Stomach (tissue), 9 donors: ENCODE measurements around the gene COG7. TPM values are rescaled to one million over a fixed set of nuclear protein-coding genes. Genes with fewer than 3 reads are reported as not detected.
"Not testable (repeated sequence)": the region's sequence is repeated elsewhere in the genome, so short reads cannot be mapped to it uniquely, and the experiment has no call there.

ENCODE experiments used
- DNase-seq, 2 donors: peaks; one replicate each; pipeline versions ENCODE4 v3.0.0 to v3.0.0-alpha.2; 2013 to 2019
- H3K27ac ChIP-seq, 5 donors: fragments of 200-600 bp in 4 of 5; sonication (generic) in 4 of 5; one replicate each; pipeline ENCODE4 v1.5.1; 2013 to 2019; ENCODE audit warnings: mild to moderate bottlenecking in 1 of 5, moderate library complexity in 1 of 5
- H3K27me3 ChIP-seq, 3 donors: fragments of 200-600 bp; sonication (generic); one replicate each; pipeline ENCODE4 v1.5.1; 2017 to 2019; ENCODE audit warnings: mixed run types in 1 of 3
- H3K36me3 ChIP-seq, 4 donors: fragments of 200-600 bp; sonication (generic); 1 replicate in 3 of 4; 2 replicates in 1 of 4; pipeline ENCODE4 v1.5.1; 2016 to 2019
- H3K4me1 ChIP-seq, 4 donors: fragments of 200-600 bp; sonication (generic); one replicate each; pipeline ENCODE4 v1.5.1; 2016 to 2019
- H3K4me3 ChIP-seq, 4 donors: fragments of 200-600 bp; sonication (generic) in 3 of 4; one replicate each; pipeline ENCODE4 v1.5.1; 2016 to 2019; ENCODE audit warnings: mild to moderate bottlenecking in 1 of 4
- H3K9me3 ChIP-seq, 4 donors: fragments of 200-600 bp; sonication (generic); one replicate each; pipeline ENCODE4 v1.5.1; 2016 to 2019
- CTCF ChIP-seq, 7 experiments: fragments of 450-650 bp in 4 of 7; fragments of 200-600 bp in 3 of 7; sonication (generic) in 3 of 7; IDR thresholded peaks; one replicate each; pipeline ENCODE4 v1.5.1; 2016 to 2019; ENCODE audit warnings: antibody characterized with exemption in 7 of 7, control low read depth in 2 of 7, mild to moderate bottlenecking in 1 of 7
- EP300 ChIP-seq: sonication (generic); formaldehyde crosslinking; IDR thresholded peaks from one replicate; pipeline ENCODE4 v1.6.1; 2017; ENCODE audit warnings: antibody characterized with exemption
- POLR2A ChIP-seq, 4 donors: fragments of 450-650 bp; IDR thresholded peaks; one replicate each; pipeline ENCODE4 v1.6.1; 2016; ENCODE audit warnings: antibody characterized with exemption in 4 of 4, control low read depth in 2 of 4, mild to moderate bottlenecking in 1 of 4, moderate library complexity in 1 of 4
- POLR2AphosphoS5 ChIP-seq, 3 donors: sonication (generic); formaldehyde crosslinking; IDR thresholded peaks; one replicate each; pipeline ENCODE4 v1.6.1; 2016; ENCODE audit warnings: antibody characterized with exemption in 3 of 3
- WGBS, 5 donors: extraction: QIAGEN DNeasy Blood & Tissue Kit in 3 of 5; methylation state at CpG; one replicate each; pipeline versions ENCODE4 v1.1.5 to v1.1.7; 2013 to 2018; 5-methylcytosine and 5-hydroxymethylcytosine counted together
- intact Hi-C: fragments of 100-400 bp; cut with DNase I; formaldehyde crosslinking; loops from one replicate; pipeline ENCODE4 v1.15.1; 2023; ENCODE audit warnings: low total_unique reads
- polyA plus RNA-seq, 3 donors: library from polyadenylated mRNA; stranded (reverse); fragments of 200-250 nt; gene quantifications; one replicate each; pipeline ENCODE4 v1.2.3, GENCODE V29; 2013
- total RNA-seq, 5 donors: library from RNA; depleted of rRNA; stranded (reverse); fragments of >200 nt; gene quantifications; one replicate each; pipeline versions ENCODE4 v1.1.0 to v1.2.3, GENCODE V29; 2014 to 2016
- donor health status: healthy with polysubstance abuse.
- donor health status: Bipolar disorder and iron deficiency.
- donor health status: healthy.

The COG7 gene
- total and polyA plus RNA-seq, 8 donors, result 11.0 to 80.5 (median 27.7) TPM

GRCh38 chr16:23383881-23384280, 69.1 kb downstream of the COG7 start:
- H3K27me3 ChIP-seq, result no peaks in the 10 kb centered on the region
- no peak for DNase-seq
- H3K4me1 ChIP-seq, result no peaks in the 10 kb centered on the region
- no peak overlapping the region for H3K27ac ChIP-seq
- intact Hi-C loops, result no loop called here
- no peak overlapping the region for H3K4me3 ChIP-seq
- H3K36me3 ChIP-seq, result peaks cover 3 to 25% (median 15%) of the 10 kb centered on the region in 4 donors
- TF ChIP-seq EP300, result no peak
- H3K9me3 ChIP-seq, result no peaks in the 10 kb centered on the region
- WGBS, 5 donors, result 80 to 92% (median 90%) methylated on average over 3 of the region's 3 CpGs

DNA sequence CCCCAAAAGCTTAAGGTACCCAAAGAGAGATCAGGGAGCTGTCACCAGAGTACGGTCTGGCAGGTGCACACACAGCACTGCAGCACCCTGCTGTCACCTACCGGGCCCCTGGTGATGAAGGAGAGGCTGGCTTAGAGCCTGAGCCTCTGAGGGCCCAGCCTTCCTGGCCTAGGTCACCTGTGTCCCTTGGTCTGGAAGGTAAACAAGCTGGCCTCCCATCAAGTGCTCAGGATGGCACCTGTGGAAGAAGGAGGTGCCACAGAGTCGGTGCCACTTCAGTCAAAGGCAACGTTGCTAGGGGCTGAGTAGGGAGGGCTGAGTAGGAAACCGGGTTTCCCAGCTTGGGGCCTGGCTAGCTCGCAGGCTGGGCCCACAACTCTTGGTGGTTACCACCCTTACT, 70.7 kb downstream of the COG7 start:
- H3K36me3 ChIP-seq, result peaks cover 0 to 9% (median under 1%) of the 10 kb centered on the region in 4 donors
- H3K4me3 ChIP-seq, result no peak overlapping the region
- no peaks in the 10 kb centered on the region for H3K27me3 ChIP-seq
- H3K9me3 ChIP-seq, result no peaks in the 10 kb centered on the region
- DNase-seq, result no peak
- no peaks in the 10 kb centered on the region for H3K4me1 ChIP-seq
- H3K27ac ChIP-seq, result no peak overlapping the region
- 82 to 89% (median 83%) methylated on average over 6 of the region's 6 CpGs for WGBS, 5 donors
- no peak for TF ChIP-seq POLR2AphosphoS5 (IDR thresholded peaks at IDR 0.05)
- intact Hi-C loops, result no loop called here

- H3K27me3 ChIP-seq, H3K27ac ChIP-seq, H3K4me1 ChIP-seq, DNase-seq, H3K9me3 ChIP-seq, H3K36me3 ChIP-seq, intact Hi-C loops, H3K4me3 ChIP-seq: not testable (repeated sequence)
- WGBS, 5 donors, result 90 to 95% (median 91%) methylated on average over 9 of the region's 9 CpGs
Measured at GRCh38 chr16:23381702-23382101, 71.3 kb downstream of the COG7 start.

DNA sequence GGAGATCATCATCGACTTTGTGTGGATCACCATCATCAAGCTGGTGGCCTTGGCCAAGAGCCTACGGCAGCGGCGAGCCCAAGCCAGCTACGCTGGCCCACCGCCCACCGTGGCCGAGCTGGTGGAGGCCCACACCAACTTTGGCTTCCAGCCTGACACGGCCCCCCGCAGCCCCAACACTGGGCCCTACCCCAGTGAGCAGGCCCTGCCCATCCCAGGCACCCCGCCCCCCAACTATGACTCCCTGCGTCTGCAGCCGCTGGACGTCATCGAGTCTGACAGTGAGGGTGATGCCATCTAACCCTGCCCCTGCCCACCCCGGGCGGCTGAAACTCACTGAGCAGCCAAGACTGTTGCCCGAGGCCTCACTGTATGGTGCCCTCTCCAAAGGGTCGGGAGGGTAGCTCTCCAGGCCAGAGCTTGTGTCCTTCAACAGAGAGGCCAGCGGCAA, 72.5 kb downstream of the COG7 start:
- Histone ChIP-seq H3K36me3 (peaks cover 0 to 8% (median 0%) of the 10 kb centered on the region in 4 donors), H3K27ac (no peak overlapping the region), H3K4me3 (no peak overlapping the region), H3K27me3 (peaks cover 0 to 7% (median 0%) of the 10 kb centered on the region in 3 donors), H3K4me1 (no peaks in the 10 kb centered on the region), H3K9me3 (no peaks in the 10 kb centered on the region)
- TF ChIP-seq EP300 (no peak), POLR2A (IDR thresholded peaks at IDR 0.05) (no peak), CTCF (IDR thresholded peaks at IDR 0.05) (no peak), POLR2AphosphoS5 (IDR thresholded peaks at IDR 0.05) (no peak)
- DNase-seq, result no peak
- WGBS, 5 donors, result 93 to 95% (median 94%) methylated on average over 15 to 20 of the region's 20 CpGs
- intact Hi-C loops, result no loop called here

DNA sequence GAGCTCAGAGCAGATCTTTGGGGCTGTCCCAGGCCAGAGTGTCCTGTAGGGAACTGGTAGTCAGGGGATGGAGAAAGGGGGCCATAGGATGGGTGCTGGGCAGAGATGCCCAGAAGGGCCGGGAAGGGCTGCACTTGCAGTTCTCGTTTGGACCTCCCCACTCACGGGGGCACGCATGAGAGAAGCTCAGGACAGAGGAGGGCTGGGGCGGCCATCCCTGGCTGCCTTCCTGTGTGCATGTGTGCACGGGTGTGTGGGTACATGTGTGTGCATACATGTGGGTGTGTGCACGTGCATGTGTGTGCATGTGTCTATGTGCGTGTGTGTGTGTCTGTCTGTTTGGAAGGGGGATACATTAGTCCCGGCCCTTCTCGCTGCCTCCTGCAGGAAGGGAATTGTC, 73.3 kb downstream of the COG7 start:
- Histone ChIP-seq H3K9me3 (no peaks in the 10 kb centered on the region), H3K4me1 (no peaks in the 10 kb centered on the region), H3K27ac (no peak overlapping the region), H3K36me3 (no peaks in the 10 kb centered on the region), H3K27me3 (peaks cover 0 to 15% (median 0%) of the 10 kb centered on the region in 3 donors), H3K4me3 (no peak overlapping the region)
- 78 to 88% (median 81%) methylated on average over 7 to 10 of the region's 10 CpGs for WGBS, 5 donors
- intact Hi-C loops, result no loop called here
- no peak for DNase-seq
- TF ChIP-seq CTCF (IDR thresholded peaks at IDR 0.05) (no peak), POLR2A (IDR thresholded peaks at IDR 0.05) (no peak), POLR2AphosphoS5 (IDR thresholded peaks at IDR 0.05) (no peak), EP300 (no peak)

DNA sequence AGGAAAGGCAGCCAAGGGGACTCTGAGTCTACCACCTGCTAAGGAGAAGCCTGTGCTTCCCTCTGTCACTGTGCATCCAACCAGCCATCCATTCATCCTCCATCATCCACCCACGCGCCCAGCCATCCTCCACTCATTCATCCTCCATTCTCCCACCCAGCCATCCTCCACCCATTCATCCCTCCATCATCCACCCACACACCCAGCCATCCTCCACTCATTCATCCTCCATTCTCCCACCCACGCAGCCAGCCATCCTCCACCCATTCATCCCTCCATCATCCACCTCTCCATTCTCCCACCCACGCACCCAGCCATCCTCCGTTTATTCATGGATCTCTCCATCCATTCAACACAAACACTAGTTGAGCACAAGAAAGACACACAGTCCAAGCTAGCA, 74.1 kb downstream of the COG7 start:
- TF ChIP-seq POLR2AphosphoS5 (IDR thresholded peaks at IDR 0.05), result no peak
- TF ChIP-seq CTCF (IDR thresholded peaks at IDR 0.05), result no peak
- TF ChIP-seq EP300, result no peak
- no peak for TF ChIP-seq POLR2A (IDR thresholded peaks at IDR 0.05)
- Histone ChIP-seq H3K27me3 (peaks cover 0 to 16% (median 0%) of the 10 kb centered on the region in 3 donors), H3K27ac (no peak overlapping the region), H3K4me3 (no peak overlapping the region), H3K36me3 (no peaks in the 10 kb centered on the region), H3K9me3 (no peaks in the 10 kb centered on the region), H3K4me1 (no peaks in the 10 kb centered on the region)
- intact Hi-C loops, result no loop called here
- no peak for DNase-seq
- WGBS, 5 donors, result 87 to 93% (median 93%) methylated on average over 5 of the region's 5 CpGs
